Thyroid gland (tissue), 4 donors: ENCODE results near the gene HRNR.

Experiments
- POLR2A ChIP-seq, 2 donors: fragments of 450-650 bp; IDR thresholded peaks; one replicate each; pipeline ENCODE4 v1.6.1; 2017; ENCODE audit warnings: antibody characterized with exemption in 2 of 2, mild to moderate bottlenecking in 2 of 2, moderate library complexity in 1 of 2
- TF ChIP-seq, protein P1 (sequence below), 6 experiments: fragments of 200-600 bp in 3 of 6; fragments of 450-650 bp in 3 of 6; sonication (generic) in 3 of 6; IDR thresholded peaks; one replicate each; pipeline ENCODE4 v1.5.1; 2016 to 2019; ENCODE audit warnings: antibody characterized with exemption in 6 of 6, mild to moderate bottlenecking in 2 of 6, inconsistent platforms in 1 of 6, moderate library complexity in 1 of 6

DNA sequence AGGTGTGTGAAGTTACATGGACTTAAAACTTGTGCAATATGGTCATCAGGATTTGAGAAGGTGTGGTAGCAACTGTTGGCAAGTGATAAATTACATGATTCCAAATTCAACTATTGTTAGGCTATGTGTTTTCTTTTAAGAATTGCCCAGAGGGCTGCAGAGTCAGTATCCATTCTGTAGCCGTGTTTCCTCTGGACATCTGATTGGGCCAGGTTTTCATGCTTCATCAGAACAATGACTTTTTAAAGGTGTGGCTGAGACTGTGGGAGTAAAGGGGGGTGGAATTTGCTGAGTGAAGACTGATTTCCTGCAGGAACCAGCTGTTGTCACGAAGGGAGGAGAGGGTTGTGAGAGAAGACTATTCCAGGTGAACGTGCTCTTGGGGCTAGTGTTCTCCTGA is 1.7 kb upstream of the HRNR start:
- TF ChIP-seq, protein P1, sequence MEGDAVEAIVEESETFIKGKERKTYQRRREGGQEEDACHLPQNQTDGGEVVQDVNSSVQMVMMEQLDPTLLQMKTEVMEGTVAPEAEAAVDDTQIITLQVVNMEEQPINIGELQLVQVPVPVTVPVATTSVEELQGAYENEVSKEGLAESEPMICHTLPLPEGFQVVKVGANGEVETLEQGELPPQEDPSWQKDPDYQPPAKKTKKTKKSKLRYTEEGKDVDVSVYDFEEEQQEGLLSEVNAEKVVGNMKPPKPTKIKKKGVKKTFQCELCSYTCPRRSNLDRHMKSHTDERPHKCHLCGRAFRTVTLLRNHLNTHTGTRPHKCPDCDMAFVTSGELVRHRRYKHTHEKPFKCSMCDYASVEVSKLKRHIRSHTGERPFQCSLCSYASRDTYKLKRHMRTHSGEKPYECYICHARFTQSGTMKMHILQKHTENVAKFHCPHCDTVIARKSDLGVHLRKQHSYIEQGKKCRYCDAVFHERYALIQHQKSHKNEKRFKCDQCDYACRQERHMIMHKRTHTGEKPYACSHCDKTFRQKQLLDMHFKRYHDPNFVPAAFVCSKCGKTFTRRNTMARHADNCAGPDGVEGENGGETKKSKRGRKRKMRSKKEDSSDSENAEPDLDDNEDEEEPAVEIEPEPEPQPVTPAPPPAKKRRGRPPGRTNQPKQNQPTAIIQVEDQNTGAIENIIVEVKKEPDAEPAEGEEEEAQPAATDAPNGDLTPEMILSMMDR (IDR thresholded peaks at IDR 0.05) = no peak
- TF ChIP-seq POLR2A (IDR thresholded peaks at IDR 0.05) = no peak
